MM.1S (cell line): Measurements from ENCODE around the gene NFKBIE.

Source experiments
- DNase-seq: peaks from one replicate; pipeline ENCODE4 v3.0.0-alpha.2; 2015
- H2AFZ ChIP-seq: fragments of 300-600 bp; sonication (generic); 2 replicates; pipeline ENCODE4 v1.6.0; 2016; ENCODE audit warnings: antibody characterized with exemption, low read length
- H3F3A ChIP-seq: fragments of 300-600 bp; sonication (generic); 2 replicates; pipeline ENCODE4 v1.6.1; 2016; ENCODE audit warnings: mild to moderate bottlenecking, antibody characterized with exemption, low read length, moderate library complexity, mixed read lengths; ENCODE audit not compliant: insufficient read depth
- H3K27ac ChIP-seq: fragments of 300-600 bp; sonication (generic); 2 replicates; pipeline ENCODE4 v1.5.1; 2016; ENCODE audit warnings: mild to moderate bottlenecking, low read length
- H3K27me3 ChIP-seq: fragments of 300-600 bp; sonication (generic); replicated peaks from 2 replicates; pipeline ENCODE4 v1.6.0; 2016; ENCODE audit warnings: low read length; ENCODE audit not compliant: insufficient read depth
- H3K36me3 ChIP-seq: fragments of 300-600 bp; sonication (generic); replicated peaks from 2 replicates; pipeline ENCODE4 v1.6.1; 2016; ENCODE audit warnings: mild to moderate bottlenecking, low read length, mixed read lengths; ENCODE audit not compliant: insufficient read depth
- H3K4me1 ChIP-seq: fragments of 300-600 bp; sonication (generic); 2 replicates; pipeline ENCODE4 v1.6.1; 2016; ENCODE audit warnings: low read length, mixed read lengths
- H3K4me2 ChIP-seq: fragments of 300-600 bp; sonication (generic); 2 replicates; pipeline ENCODE4 v1.6.0; 2016; ENCODE audit warnings: low read depth, low read length
- H3K4me3 ChIP-seq: fragments of 300-600 bp; sonication (generic); 2 replicates; pipeline ENCODE4 v1.5.1; 2016; ENCODE audit warnings: low read length, mixed read lengths
- H3K79me2 ChIP-seq: fragments of 300-600 bp; sonication (generic); 2 replicates; pipeline ENCODE4 v1.6.1; 2016; ENCODE audit warnings: mixed run types, low read length, mixed read lengths
- H3K9ac ChIP-seq: fragments of 300-600 bp; sonication (generic); 2 replicates; pipeline ENCODE4 v1.6.1; 2016; ENCODE audit warnings: low read length, mixed read lengths
- H3K9me2 ChIP-seq: fragments of 300-600 bp; sonication (generic); replicated peaks from 2 replicates; pipeline ENCODE4 v1.6.1; 2016; ENCODE audit warnings: mild to moderate bottlenecking, low read length, mixed read lengths; ENCODE audit not compliant: insufficient read depth
- H3K9me3 ChIP-seq: fragments of 300-600 bp; sonication (generic); replicated peaks from 2 replicates; pipeline ENCODE4 v1.6.1; 2016; ENCODE audit warnings: mild to moderate bottlenecking, low read length, mixed read lengths; ENCODE audit not compliant: insufficient read depth
- H4K20me1 ChIP-seq: fragments of 300-600 bp; sonication (generic); 2 replicates; pipeline ENCODE4 v1.6.1; 2016; ENCODE audit warnings: mild to moderate bottlenecking, low read length, moderate library complexity, mixed read lengths; ENCODE audit not compliant: insufficient read depth
- CTCF ChIP-seq: fragments of 300-600 bp; sonication (generic); IDR thresholded peaks from 2 replicates; pipeline ENCODE4 v1.5.1; 2016; ENCODE audit warnings: antibody characterized with exemption, low read length, mixed read lengths
- EZH2 ChIP-seq: fragments of 300-600 bp; sonication (generic); optimal IDR thresholded peaks from 2 replicates; pipeline ENCODE3; 2017; ENCODE audit warnings: low read depth, mild to moderate bottlenecking, antibody characterized with exemption, low read length, mixed read lengths
- EZH2phosphoT487 ChIP-seq: fragments of 300-600 bp; sonication (generic); IDR thresholded peaks from 2 replicates; pipeline ENCODE4 v1.6.1; 2018; ENCODE audit warnings: antibody characterized with exemption, low read length

Gene NFKBIE

GRCh38 chr6:44291841-44292240, 26.5 kb upstream of the NFKBIE start:
- Histone ChIP-seq H3K9me2 (no peaks in the 10 kb centered on the region), H3K27me3 (peaks cover 71% of the 10 kb centered on the region), H3K9me3 (no peaks in the 10 kb centered on the region), H2AFZ (no peak overlapping the region), H3K4me2 (no peak overlapping the region), H3F3A (no peaks in the 10 kb centered on the region), H3K4me1 (no peaks in the 10 kb centered on the region), H3K9ac (no peak overlapping the region), H3K27ac (no peak overlapping the region), H3K4me3 (no peak overlapping the region), H3K36me3 (no peaks in the 10 kb centered on the region), H4K20me1 (no peaks in the 10 kb centered on the region), H3K79me2 (no peaks in the 10 kb centered on the region)
- no peak for DNase-seq
- TF ChIP-seq EZH2phosphoT487 (no peak), EZH2 (no peak), CTCF (no peak)

GRCh38 chr6:44289726-44290260, 24.4 kb upstream of the NFKBIE start:
- H3K9me3 ChIP-seq: no peaks in the 10 kb centered on the region
- no peaks in the 10 kb centered on the region for H3K4me1 ChIP-seq
- DNase-seq: no peak
- H3K4me2 ChIP-seq: no peak overlapping the region
- H3K27ac ChIP-seq: no peak overlapping the region
- no peaks in the 10 kb centered on the region for H4K20me1 ChIP-seq
- H3K36me3 ChIP-seq: no peaks in the 10 kb centered on the region
- H3K4me3 ChIP-seq: no peak overlapping the region
- no peak overlapping the region for H3K9ac ChIP-seq
- H3K9me2 ChIP-seq: no peaks in the 10 kb centered on the region
- H3K27me3 ChIP-seq: peaks cover 78% of the 10 kb centered on the region
- H2AFZ ChIP-seq: no peak overlapping the region
- no peaks in the 10 kb centered on the region for H3K79me2 ChIP-seq
- no peaks in the 10 kb centered on the region for H3F3A ChIP-seq
- TF ChIP-seq EZH2phosphoT487: no peak
- TF ChIP-seq EZH2: no peak

GRCh38 chr6:44286747-44287146, 21.4 kb upstream of the NFKBIE start:
- Histone ChIP-seq H3F3A (no peaks in the 10 kb centered on the region), H3K9ac (no peak overlapping the region), H3K36me3 (no peaks in the 10 kb centered on the region), H3K4me3 (no peak overlapping the region), H3K9me2 (no peaks in the 10 kb centered on the region), H3K79me2 (no peaks in the 10 kb centered on the region), H3K4me1 (no peaks in the 10 kb centered on the region), H3K9me3 (no peaks in the 10 kb centered on the region), H2AFZ (no peak overlapping the region), H3K27me3 (peaks cover 88% of the 10 kb centered on the region), H3K27ac (no peak overlapping the region), H3K4me2 (no peak overlapping the region), H4K20me1 (no peaks in the 10 kb centered on the region)
- DNase-seq: no peak
- TF ChIP-seq CTCF (peak; percentile 8; the same call in 1 of the 2 replicates), EZH2 (no peak), EZH2phosphoT487 (no peak)

GRCh38 chr6:44286285-44286565, 20.9 kb upstream of the NFKBIE start:
- H3K4me3 ChIP-seq: no peak overlapping the region
- H3K27ac ChIP-seq: no peak overlapping the region
- no peaks in the 10 kb centered on the region for H3K9me2 ChIP-seq
- H3K9ac ChIP-seq: no peak overlapping the region
- no peak overlapping the region for H2AFZ ChIP-seq
- TF ChIP-seq EZH2phosphoT487 (no peak), CTCF (no peak), EZH2 (no peak)
- H3K4me1 ChIP-seq: no peaks in the 10 kb centered on the region
- H3F3A ChIP-seq: no peaks in the 10 kb centered on the region
- no peaks in the 10 kb centered on the region for H3K79me2 ChIP-seq
- H3K36me3 ChIP-seq: no peaks in the 10 kb centered on the region
- no peaks in the 10 kb centered on the region for H4K20me1 ChIP-seq
- DNase-seq: no peak
- H3K4me2 ChIP-seq: no peak overlapping the region
- peaks cover 88% of the 10 kb centered on the region for H3K27me3 ChIP-seq
- no peaks in the 10 kb centered on the region for H3K9me3 ChIP-seq
